Measurements from ENCODE around the gene BST1. TPM values are rescaled to one million over a fixed set of nuclear protein-coding genes. Genes with fewer than 3 reads are reported as not detected.

The BST1 gene
- total and polyA plus RNA-seq, 2 of the 8 experiments (the other 6 are each of a cell fraction or from before 2014, with no cell fraction given), result 0.52 to 0.54 TPM

GRCh38 chr4:15712214-15712613 is 9.3 kb downstream of the BST1 start:
- no peak overlapping the region for H2BK5ac ChIP-seq (ENCODE audit: low read depth, low read length)
- H4K8ac ChIP-seq (ENCODE audit: extremely low read depth, insufficient read depth, low read length), result no peak overlapping the region
- H4K20me1 ChIP-seq (replicated peaks in 1 of 2; ENCODE audit: control insufficient read depth in 1 of 2, insufficient read depth in 2 of 2, low read length in 2 of 2), result no peaks in the 10 kb centered on the region
- no peak overlapping the region for H3K27ac ChIP-seq (ENCODE audit: low read depth, low read length)
- no peaks in the 10 kb centered on the region for H3K9me3 ChIP-seq (ENCODE audit: insufficient read depth in 2 of 2, low read depth in 1 of 2, low read length in 1 of 2)
- no peak overlapping the region for H2BK15ac ChIP-seq (ENCODE audit: low read length)
- H3K23me2 ChIP-seq (ENCODE audit: low read depth, low read length), result no peaks in the 10 kb centered on the region
- FAIRE-seq (no peak), DNase-seq (ENCODE audit: low read depth in 1 of 2, low spot score in 2 of 2) (no peak)
- TF ChIP-seq CEBPB (IDR thresholded peaks at IDR 0.05; ENCODE audit: low read depth, low read length), result no peak
- no peak for TF ChIP-seq PHF8 (conservative IDR thresholded peaks at IDR 0.05; ENCODE audit: low read depth, low read length)
- TF ChIP-seq JUND (IDR thresholded peaks at IDR 0.05; ENCODE audit: low read length), result no peak
- TF ChIP-seq, protein P1, sequence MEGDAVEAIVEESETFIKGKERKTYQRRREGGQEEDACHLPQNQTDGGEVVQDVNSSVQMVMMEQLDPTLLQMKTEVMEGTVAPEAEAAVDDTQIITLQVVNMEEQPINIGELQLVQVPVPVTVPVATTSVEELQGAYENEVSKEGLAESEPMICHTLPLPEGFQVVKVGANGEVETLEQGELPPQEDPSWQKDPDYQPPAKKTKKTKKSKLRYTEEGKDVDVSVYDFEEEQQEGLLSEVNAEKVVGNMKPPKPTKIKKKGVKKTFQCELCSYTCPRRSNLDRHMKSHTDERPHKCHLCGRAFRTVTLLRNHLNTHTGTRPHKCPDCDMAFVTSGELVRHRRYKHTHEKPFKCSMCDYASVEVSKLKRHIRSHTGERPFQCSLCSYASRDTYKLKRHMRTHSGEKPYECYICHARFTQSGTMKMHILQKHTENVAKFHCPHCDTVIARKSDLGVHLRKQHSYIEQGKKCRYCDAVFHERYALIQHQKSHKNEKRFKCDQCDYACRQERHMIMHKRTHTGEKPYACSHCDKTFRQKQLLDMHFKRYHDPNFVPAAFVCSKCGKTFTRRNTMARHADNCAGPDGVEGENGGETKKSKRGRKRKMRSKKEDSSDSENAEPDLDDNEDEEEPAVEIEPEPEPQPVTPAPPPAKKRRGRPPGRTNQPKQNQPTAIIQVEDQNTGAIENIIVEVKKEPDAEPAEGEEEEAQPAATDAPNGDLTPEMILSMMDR (IDR thresholded peaks at IDR 0.05; ENCODE audit: control extremely low read depth in 1 of 3, insufficient read depth in 1 of 3, low read depth in 1 of 3, low read length in 3 of 3), result no peak
- no peak for TF ChIP-seq RFX5 (IDR thresholded peaks at IDR 0.05; ENCODE audit: borderline replicate concordance, low read depth, low read length)
- TF ChIP-seq CHD1 (IDR thresholded peaks at IDR 0.05; ENCODE audit: low read depth, low read length), result no peak
- no peak for TF ChIP-seq HDAC2 (IDR thresholded peaks at IDR 0.05; ENCODE audit: borderline replicate concordance in 1 of 2, low read depth in 2 of 2, low read length in 2 of 2)
- TF ChIP-seq JUN (IDR thresholded peaks at IDR 0.05; ENCODE audit: low read depth, low read length), result no peak
- TF ChIP-seq NRF1 (IDR thresholded peaks at IDR 0.05; ENCODE audit: low read depth, low read length), result no peak
- no peak for TF ChIP-seq SIN3A (conservative IDR thresholded peaks at IDR 0.05 in 1 of 2, IDR thresholded peaks at IDR 0.05 in 1 of 2; ENCODE audit: low read depth in 1 of 2, low read length in 2 of 2)
- TF ChIP-seq ZNF274 (IDR thresholded peaks at IDR 0.05; ENCODE audit: borderline replicate concordance, extremely low read depth, low read length), result no peak
- 100% methylated on average over 1 of the region's 1 CpG; no CpG with 5 or more reads in 1 of the 2 experiments for WGBS, 2 experiments (ENCODE audit: extremely low coverage in 1 of 2, insufficient coverage in 1 of 2, insufficient read length in 1 of 2, insufficient replicate concordance in 2 of 2, low coverage in 1 of 2, low lambda C conversion rate in 2 of 2, missing lambda C conversion rate in 1 of 2)
- no peak overlapping the region for H3K9ac ChIP-seq (replicated peaks in 1 of 4; ENCODE audit: extremely low read depth in 1 of 4, low read depth in 3 of 4, low read length in 3 of 4)
- H3K4me1 ChIP-seq (replicated peaks in 1 of 4; ENCODE audit: control insufficient read depth in 3 of 4, insufficient read depth in 4 of 4, low read length in 3 of 4), result peaks cover 0 to 2% (median 0%) of the 10 kb centered on the region in 4 experiments; a peak in 1 of 7 replicates
- H3K4ac ChIP-seq (replicated peaks; ENCODE audit: insufficient read length, low read depth, low read length), result no peak overlapping the region
- H2BK20ac ChIP-seq (ENCODE audit: low read length), result no peak overlapping the region
- no peak overlapping the region for H3K14ac ChIP-seq (ENCODE audit: insufficient read length)
- H3K18ac ChIP-seq (ENCODE audit: extremely low read depth, low read length), result no peak overlapping the region
- no peak overlapping the region for H4K5ac ChIP-seq (ENCODE audit: insufficient read length, low read depth, low read length)
- no peak overlapping the region for H3K4me2 ChIP-seq (ENCODE audit: insufficient read depth in 1 of 2, low read depth in 2 of 2, low read length in 2 of 2)
- H4K91ac ChIP-seq (replicated peaks; ENCODE audit: insufficient read length, low read length), result no peak overlapping the region
- H3K27me3 ChIP-seq (replicated peaks in 1 of 4; ENCODE audit: control insufficient read depth in 3 of 4, extremely low read depth in 1 of 4, insufficient read depth in 3 of 4, low read length in 3 of 4), result peaks cover 0 to 1% (median 0%) of the 10 kb centered on the region in 4 experiments; a peak in 2 of 7 replicates
- H2AFZ ChIP-seq (ENCODE audit: low read length), result no peak overlapping the region
- no peak overlapping the region for H3K23ac ChIP-seq (ENCODE audit: insufficient read length)
- no peaks in the 10 kb centered on the region for H3K36me3 ChIP-seq (ENCODE audit: control insufficient read depth in 2 of 4, insufficient read depth in 4 of 4, low read length in 3 of 4)
- H2AK5ac ChIP-seq (ENCODE audit: low read depth, low read length), result no peak overlapping the region
- no peaks in the 10 kb centered on the region for H3K79me2 ChIP-seq (ENCODE audit: control insufficient read depth in 1 of 2, insufficient read depth in 2 of 2, low read length in 2 of 2)
- no peak overlapping the region for H2BK120ac ChIP-seq (replicated peaks; ENCODE audit: low read depth, low read length)
- H3K4me3 ChIP-seq (ENCODE audit: extremely low read depth in 1 of 4, insufficient read depth in 2 of 4, low read depth in 3 of 4, low read length in 4 of 4), result no peak overlapping the region
- no peak overlapping the region for H3K56ac ChIP-seq (replicated peaks; ENCODE audit: insufficient read length, low read depth, low read length)
- H2BK12ac ChIP-seq (ENCODE audit: low read depth, low read length), result no peak overlapping the region
- ChIA-PET CTCF (ENCODE audit: partially characterized antibody) (interaction anchor here (0.7 to 1.3 kb wide), 4 partner anchors 14 to 171 kb away, joined by 3 read pairs; no protein-coding TSS in a partner anchor), POLR2A (ENCODE audit: partially characterized antibody) (no interaction called here)
- H3K79me1 ChIP-seq (ENCODE audit: low read depth, low read length), result no peaks in the 10 kb centered on the region
